T-helper 17 cell (primary cell): Measurements from ENCODE around the gene TOP1. TPM values are rescaled to one million over a fixed set of nuclear protein-coding genes. Genes with fewer than 3 reads are reported as not detected.
A peak's percentile ranks its signal among the peaks of the same experiment; 100 is the strongest.

Experiments
- ATAC-seq: fragments of 150-1000 bp; cut with Tn5 transposase; 2 replicates; pipeline ENCODE4 v1.10.0; 2021; ENCODE audit warnings: mild to moderate bottlenecking, moderate library complexity
- DNase-seq, 3 donors: peaks; one replicate each; pipeline versions ENCODE4 v3.0.0 to v3.0.0-alpha.2; 2020 to 2021
- H3K9me3 ChIP-seq: one replicate; pipeline ENCODE4 v1.7.0; 2013; ENCODE audit warnings: low read length, mild to moderate bottlenecking; ENCODE audit not compliant: control insufficient read depth, poor library complexity, severe bottlenecking
- H3K27ac Mint-ChIP-seq: one replicate; pipeline ENCODE4 v1.8.0; 2022; ENCODE audit warnings: mild to moderate bottlenecking, moderate library complexity, mixed read lengths
- H3K27me3 Mint-ChIP-seq: one replicate; pipeline ENCODE4 v1.8.0; 2022; ENCODE audit warnings: mixed read lengths
- H3K36me3 Mint-ChIP-seq: one replicate; pipeline ENCODE4 v1.8.0; 2022; ENCODE audit warnings: low read depth, mixed read lengths
- H3K4me1 Mint-ChIP-seq: one replicate; pipeline ENCODE4 v1.8.0; 2022; ENCODE audit warnings: mild to moderate bottlenecking, mixed read lengths
- H3K4me3 Mint-ChIP-seq: one replicate; pipeline ENCODE4 v1.8.0; 2022; ENCODE audit warnings: mild to moderate bottlenecking, moderate library complexity, mixed read lengths
- total RNA-seq, 4 donors: library from RNA in 2 of 4; stranded (reverse) in 2 of 4; gene quantifications; one replicate each; pipeline ENCODE4 v1.2.3 and lab custom pipeline; 2022 to 2026

Gene TOP1
- total RNA-seq, 2 donors from 2014 or later: 37.4 to 44.4 TPM

DNA sequence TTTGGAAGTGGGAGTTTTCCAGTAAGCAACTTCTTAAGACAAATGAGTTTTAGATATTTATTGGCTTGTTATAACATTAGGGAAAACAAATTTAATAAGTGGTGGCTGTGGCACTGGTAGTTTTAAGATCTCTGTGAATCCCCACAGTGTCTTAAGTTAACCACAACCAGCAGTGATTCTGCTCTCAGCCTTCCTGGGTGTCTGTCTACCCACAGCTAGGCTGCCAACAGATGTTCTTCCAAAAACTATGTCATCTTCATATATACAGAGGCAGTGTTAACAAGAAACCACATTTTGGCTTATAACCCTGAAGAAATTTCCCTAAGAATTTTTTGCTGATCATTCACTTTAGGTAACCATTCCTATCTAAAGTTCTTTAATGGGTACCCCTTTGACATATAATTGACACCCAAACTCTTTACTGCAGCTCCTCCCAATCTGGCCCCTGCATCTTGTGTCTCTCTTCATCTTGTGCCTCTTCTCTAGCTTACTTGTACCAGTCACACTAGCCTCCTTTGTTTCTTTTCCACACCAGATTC, 52.7 kb downstream of the TOP1 start:
- Mint-ChIP-seq H3K4me3 (no peak overlapping the region), H3K4me1 (peaks cover 37% of the 10 kb centered on the region), H3K27me3 (no peaks in the 10 kb centered on the region), H3K36me3 (peaks cover 17% of the 10 kb centered on the region), H3K27ac (peak overlapping the region; percentile 82)
- ATAC-seq: peak; percentile 80
- no peaks in the 10 kb centered on the region for H3K9me3 ChIP-seq
- no peak for DNase-seq

DNA sequence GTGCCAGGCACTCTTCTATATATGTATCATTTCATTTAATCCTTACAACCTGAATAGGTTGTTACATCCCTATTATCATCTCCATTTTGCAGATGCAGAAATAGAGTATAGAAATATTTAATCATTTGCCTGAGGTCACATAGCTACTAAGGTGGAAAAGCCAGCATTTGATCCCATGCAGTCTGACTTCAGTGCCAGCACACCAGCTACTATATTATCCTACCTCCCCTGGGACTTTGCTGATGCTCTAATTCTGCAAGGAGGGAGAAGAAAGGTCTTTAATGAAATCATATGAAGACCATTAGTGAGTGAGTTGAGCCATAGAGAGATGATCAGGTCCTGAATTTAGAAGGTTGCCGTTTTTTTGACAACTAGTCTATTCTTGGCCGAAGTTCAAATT, 53.7 kb downstream of the TOP1 start:
- DNase-seq (no peak), ATAC-seq (no peak)
- no peaks in the 10 kb centered on the region for H3K9me3 ChIP-seq
- Mint-ChIP-seq H3K36me3 (peaks cover 17% of the 10 kb centered on the region), H3K27ac (peak overlapping the region; percentile 82), H3K27me3 (no peaks in the 10 kb centered on the region), H3K4me1 (peaks cover 38% of the 10 kb centered on the region), H3K4me3 (no peak overlapping the region)

DNA sequence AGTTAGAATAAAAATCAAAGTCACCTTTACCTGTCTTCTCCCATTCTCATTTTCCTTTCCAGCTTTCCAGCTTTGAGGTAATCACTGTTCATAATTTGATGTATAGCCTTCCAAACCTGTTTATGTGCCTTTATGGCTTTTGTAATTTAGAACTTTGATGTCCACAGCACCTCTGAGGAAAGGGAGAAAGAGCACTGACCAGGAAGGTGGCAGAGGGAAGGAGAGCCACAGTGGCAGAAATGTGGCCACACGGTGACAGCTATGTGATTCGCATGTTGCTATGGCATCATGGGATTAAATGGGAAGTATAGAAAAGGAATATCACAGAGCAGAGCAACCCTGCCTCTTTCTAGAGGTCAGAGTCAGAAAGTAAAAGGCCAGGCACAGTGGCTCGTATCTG, 57.0 kb downstream of the TOP1 start:
- no peaks in the 10 kb centered on the region for H3K9me3 ChIP-seq
- no peak for DNase-seq
- H3K27ac Mint-ChIP-seq: peak overlapping the region; percentile 60
- H3K4me1 Mint-ChIP-seq: peaks cover 34% of the 10 kb centered on the region
- H3K4me3 Mint-ChIP-seq: no peak overlapping the region
- ATAC-seq: no peak
- peaks cover 21% of the 10 kb centered on the region for H3K36me3 Mint-ChIP-seq
- H3K27me3 Mint-ChIP-seq: no peaks in the 10 kb centered on the region

DNA sequence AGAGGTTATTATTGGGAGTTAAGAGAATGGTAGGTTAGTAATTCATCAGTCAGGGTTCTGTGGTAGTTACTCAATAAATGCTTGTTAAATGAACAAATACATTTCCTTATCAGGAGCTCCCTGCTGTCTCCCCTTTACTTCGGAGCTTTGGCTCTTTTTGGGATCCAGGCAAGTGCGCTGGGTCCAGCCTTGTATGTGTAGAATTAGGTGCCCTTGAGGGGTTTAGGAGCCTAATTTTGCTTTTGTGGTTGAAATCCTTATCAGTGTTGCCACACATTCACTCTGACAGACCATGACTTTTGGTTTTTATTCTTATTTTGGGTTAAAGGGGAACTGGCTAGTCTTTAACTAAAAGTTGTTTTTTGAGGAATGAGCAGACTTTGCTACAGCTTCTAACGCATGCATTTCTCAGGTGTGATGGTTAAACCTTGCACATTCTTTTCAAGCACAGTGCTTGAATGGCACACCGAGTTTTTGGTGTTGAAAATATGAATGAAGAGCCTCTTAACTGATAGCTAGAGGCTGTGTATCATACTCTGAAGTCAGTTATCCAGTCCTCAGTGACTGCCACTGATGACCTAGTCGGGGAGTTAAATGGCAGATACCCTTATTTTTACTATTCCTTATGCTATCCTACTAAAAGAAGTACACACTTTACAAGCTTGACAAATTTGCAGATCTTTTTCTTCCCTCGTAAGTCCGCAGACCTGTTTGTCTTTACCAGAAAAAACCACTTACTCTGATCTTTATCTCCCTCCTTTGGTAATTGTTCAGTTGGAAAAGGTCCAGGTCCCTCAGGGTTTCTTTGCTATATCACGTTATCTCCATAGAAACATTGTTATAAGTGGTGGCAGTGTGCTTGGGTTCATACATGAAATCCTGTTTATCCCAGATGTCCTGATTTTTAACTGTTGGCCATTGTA, 58.0 kb downstream of the TOP1 start:
- ATAC-seq (peak; percentile 43), DNase-seq (no peak)
- H3K27ac Mint-ChIP-seq: peak overlapping the region; percentile 84
- peaks cover 28% of the 10 kb centered on the region for H3K4me1 Mint-ChIP-seq
- no peaks in the 10 kb centered on the region for H3K27me3 Mint-ChIP-seq
- peaks cover 15% of the 10 kb centered on the region for H3K36me3 Mint-ChIP-seq
- H3K9me3 ChIP-seq: no peaks in the 10 kb centered on the region
- peak overlapping the region; percentile 71 for H3K4me3 Mint-ChIP-seq

DNA sequence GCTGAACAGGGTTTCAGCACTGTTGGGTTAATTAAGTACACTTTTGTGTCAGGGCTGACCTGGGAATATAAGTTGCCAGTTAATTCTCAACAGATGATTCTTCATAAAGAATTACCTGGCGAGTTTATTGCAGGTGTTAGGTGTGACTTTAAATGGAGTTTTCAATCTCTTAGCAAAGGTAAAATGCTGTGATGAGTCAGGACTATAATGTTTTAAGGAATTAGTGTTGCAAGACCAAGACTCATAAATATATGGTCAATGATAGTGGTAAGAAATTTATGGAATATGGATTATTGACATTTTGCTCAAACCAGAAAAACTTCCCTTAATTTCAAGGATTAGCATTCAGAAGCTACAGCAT, 58.7 kb downstream of the TOP1 start:
- Mint-ChIP-seq H3K4me1 (peaks cover 24% of the 10 kb centered on the region), H3K36me3 (peaks cover 15% of the 10 kb centered on the region), H3K4me3 (peak overlapping the region; percentile 71), H3K27me3 (no peaks in the 10 kb centered on the region), H3K27ac (peak overlapping the region; percentile 84)
- no peaks in the 10 kb centered on the region for H3K9me3 ChIP-seq
- ATAC-seq (no peak), DNase-seq (no peak)

DNA sequence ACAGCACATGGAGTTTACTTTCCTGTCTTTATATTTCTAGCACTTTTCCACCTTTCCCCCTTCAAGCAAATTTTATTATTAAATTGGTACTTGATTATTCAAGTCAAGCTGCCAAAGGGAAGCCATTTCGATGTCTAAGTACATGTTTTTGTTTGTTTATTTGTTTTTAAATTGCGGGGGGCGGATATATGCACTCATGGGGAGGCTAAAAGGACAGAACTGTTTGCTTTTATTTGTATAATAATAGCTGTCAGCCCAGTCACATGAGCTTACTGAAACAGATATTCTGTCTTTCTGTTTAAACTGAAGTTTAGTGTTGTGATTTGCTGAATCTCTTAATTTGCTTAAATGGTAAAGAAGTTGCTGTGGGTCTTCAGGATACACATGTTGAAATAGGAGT, 59.2 kb downstream of the TOP1 start:
- DNase-seq (no peak), ATAC-seq (no peak)
- H3K4me1 Mint-ChIP-seq: peaks cover 24% of the 10 kb centered on the region
- H3K4me3 Mint-ChIP-seq: no peak overlapping the region
- H3K9me3 ChIP-seq: no peaks in the 10 kb centered on the region
- no peaks in the 10 kb centered on the region for H3K27me3 Mint-ChIP-seq
- peaks cover 15% of the 10 kb centered on the region for H3K36me3 Mint-ChIP-seq
- peak overlapping the region; percentile 84 for H3K27ac Mint-ChIP-seq

DNA sequence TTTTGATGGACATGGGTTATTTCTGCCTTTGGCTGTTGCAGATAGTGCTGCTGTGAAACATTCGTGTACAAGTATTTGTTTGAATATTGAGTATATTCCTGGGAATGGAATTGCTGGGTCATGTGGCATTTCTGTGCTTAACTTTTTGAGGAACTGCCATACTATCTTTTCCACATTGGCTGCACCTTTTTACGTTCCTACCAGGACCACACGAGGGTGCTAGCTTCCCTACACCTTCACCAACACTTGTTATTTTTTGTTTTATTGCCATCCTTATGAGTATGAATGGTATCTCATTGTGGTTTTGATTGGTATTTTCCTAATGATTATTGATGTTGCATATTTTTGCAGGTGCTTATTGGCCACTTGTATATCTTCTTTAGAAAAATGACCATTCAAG, 60.9 kb downstream of the TOP1 start:
- peaks cover 14% of the 10 kb centered on the region for H3K36me3 Mint-ChIP-seq
- H3K27ac Mint-ChIP-seq: peak overlapping the region; percentile 43
- H3K4me1 Mint-ChIP-seq: peaks cover 23% of the 10 kb centered on the region
- no peaks in the 10 kb centered on the region for H3K27me3 Mint-ChIP-seq
- no peak overlapping the region for H3K4me3 Mint-ChIP-seq
- H3K9me3 ChIP-seq: no peaks in the 10 kb centered on the region
- no peak for DNase-seq
- no peak for ATAC-seq

DNA sequence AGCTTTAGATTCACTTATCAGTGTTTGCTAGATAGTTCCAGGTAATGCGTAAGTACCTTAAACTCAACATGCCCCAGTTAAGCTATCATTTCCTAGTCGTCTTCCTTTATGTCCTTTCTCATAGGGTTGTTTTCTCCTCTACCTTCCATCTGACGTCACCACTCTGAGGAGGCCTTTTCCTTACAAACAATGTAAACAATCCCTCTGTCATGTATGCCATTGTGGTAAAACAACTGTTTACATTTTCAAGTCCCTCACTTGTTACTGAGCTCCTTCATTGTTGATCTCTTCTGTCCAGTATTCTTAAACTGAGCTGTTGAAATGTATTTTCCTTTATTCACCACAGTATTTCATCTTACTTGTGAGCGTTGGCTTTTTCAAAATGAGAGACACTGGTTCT, 63.3 kb downstream of the TOP1 start:
- Mint-ChIP-seq H3K27me3 (no peaks in the 10 kb centered on the region), H3K4me3 (no peak overlapping the region), H3K4me1 (peaks cover 15% of the 10 kb centered on the region), H3K36me3 (peaks cover 10% of the 10 kb centered on the region), H3K27ac (peak overlapping the region; percentile 68)
- no peak for DNase-seq
- H3K9me3 ChIP-seq: no peaks in the 10 kb centered on the region
- no peak for ATAC-seq

DNA sequence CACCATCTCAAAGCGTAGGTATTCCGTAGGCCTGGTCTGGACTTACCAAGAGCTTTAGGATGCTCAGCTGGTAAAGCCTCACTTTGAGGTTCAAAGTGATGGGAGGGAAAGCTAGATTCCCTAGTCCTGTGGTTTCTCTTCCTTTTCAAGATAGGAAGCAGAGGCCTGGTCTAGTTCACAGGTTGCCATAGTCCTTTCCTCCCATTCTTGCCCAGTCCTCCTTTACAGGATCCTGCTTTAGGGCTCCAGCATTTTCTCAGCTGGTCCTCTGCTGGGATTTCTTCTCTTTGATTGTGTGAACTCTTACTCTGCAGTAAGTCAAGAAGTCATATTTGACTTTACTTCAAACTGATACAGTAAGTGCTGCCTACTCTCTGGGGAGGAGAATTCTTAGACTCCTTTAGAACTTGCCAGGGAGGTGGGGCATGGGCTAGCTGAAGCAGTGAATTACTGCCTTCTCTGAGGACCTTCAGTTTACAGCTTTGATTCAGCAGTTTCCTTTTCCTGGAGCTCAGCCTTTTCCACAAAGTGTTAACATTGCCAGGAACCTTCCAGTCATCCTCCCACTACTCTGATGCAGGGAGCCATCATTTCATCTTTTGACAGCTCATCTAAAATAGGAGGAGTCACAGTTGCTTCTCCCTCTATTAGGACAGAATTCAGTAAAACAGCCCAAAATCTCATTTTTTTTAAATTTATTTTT, 65.9 kb downstream of the TOP1 start:
- DNase-seq: no peak
- Mint-ChIP-seq H3K4me3 (no peak overlapping the region), H3K27me3 (no peaks in the 10 kb centered on the region), H3K36me3 (peaks cover 13% of the 10 kb centered on the region), H3K4me1 (peaks cover 10% of the 10 kb centered on the region), H3K27ac (no peak overlapping the region)
- ATAC-seq: peak; percentile 7
- no peaks in the 10 kb centered on the region for H3K9me3 ChIP-seq

DNA sequence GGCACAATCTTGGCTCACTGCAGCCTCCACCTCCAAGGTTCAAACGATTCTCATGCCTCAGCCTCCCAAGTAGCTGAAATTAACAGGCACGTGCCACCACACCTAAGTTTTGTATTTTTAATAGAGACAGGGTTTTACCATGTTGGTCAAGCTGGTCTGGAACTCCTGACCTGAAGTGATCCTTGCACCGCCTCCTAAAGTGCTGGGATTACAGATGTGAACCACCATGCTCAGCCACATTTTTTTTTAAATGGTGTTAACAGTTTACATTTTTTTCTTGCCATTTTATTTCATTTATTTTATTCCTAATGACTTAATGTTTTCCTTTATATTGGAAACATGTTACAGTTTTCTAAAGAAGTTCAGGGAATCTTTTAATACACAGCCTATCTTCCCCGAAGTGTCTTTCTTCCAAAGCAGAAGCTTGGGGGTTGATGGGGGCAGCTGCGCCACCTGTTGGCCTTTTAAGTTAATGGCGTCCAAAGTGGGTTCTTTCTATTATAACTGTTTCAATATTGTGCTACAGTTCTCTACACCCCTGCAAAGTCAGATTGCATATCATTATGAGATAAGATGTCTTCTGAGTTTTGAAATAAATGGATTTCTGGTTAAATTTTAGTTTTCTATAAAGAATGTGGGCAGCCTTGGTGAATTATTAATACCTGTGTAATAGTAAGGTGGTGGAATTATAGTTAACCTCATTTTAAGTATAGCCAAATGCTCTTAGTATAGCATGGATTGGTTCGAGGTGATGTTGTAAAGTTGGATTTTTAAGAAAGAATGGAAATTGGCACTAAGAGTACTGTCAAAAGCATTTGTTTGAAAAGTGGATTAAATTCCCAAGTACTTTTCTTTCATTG, 66.7 kb downstream of the TOP1 start:
- peaks cover 8% of the 10 kb centered on the region for H3K4me1 Mint-ChIP-seq
- no peaks in the 10 kb centered on the region for H3K27me3 Mint-ChIP-seq
- ATAC-seq (peak; percentile 73), DNase-seq (peak; percentile 22 to 23 (median 22))
- H3K9me3 ChIP-seq: no peaks in the 10 kb centered on the region
- peaks cover 12% of the 10 kb centered on the region for H3K36me3 Mint-ChIP-seq
- H3K4me3 Mint-ChIP-seq: peak overlapping the region; percentile 3
- H3K27ac Mint-ChIP-seq: no peak overlapping the region

DNA sequence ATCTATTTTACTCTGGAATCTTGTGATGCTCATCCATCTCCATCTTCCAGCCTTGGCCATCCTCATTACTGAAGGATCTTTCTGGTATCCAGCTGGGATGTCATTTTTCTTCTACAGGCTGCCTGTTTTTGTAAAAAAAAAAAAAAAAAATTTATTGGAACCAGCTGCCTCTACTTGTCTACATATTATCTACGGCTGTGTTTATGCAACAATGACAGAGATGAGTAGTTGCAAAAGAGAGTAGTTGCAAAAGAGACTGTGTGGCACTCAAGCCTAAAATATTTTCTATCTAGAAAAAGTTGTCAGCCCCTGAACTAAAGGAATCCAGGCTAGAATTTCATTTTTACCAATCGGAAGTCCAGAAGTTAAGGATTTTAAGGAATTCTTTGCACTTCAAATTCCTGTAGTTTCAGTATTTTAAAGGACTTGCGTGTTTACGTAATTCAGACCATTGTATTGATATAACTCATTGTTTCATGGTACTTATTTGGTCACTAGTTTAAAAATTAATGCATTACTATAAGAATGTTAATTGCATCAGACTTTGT, 70.2 kb downstream of the TOP1 start:
- ATAC-seq (no peak), DNase-seq (no peak)
- H3K4me1 Mint-ChIP-seq: peaks cover 5% of the 10 kb centered on the region
- H3K9me3 ChIP-seq: no peaks in the 10 kb centered on the region
- H3K27me3 Mint-ChIP-seq: no peaks in the 10 kb centered on the region
- H3K27ac Mint-ChIP-seq: no peak overlapping the region
- H3K4me3 Mint-ChIP-seq: no peak overlapping the region
- peaks cover 13% of the 10 kb centered on the region for H3K36me3 Mint-ChIP-seq

DNA sequence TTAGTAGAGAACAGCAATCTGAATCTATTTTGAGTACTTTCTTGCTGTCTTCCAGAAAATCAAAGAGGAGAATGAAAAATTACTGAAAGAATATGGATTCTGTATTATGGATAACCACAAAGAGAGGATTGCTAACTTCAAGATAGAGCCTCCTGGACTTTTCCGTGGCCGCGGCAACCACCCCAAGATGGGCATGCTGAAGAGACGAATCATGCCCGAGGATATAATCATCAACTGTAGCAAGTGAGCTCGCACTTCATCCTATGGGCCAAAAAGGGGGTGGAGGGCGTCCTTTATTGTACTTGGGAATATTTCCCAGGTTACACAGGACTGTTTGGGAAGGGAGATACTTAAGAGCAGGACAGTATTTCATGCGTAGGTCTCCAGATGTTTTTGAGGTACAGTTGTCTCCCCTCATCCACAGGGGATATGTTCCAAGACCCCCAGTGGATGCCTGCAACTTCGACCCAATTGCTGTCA, 71.4 kb downstream of the TOP1 start:
- Mint-ChIP-seq H3K36me3 (peaks cover 17% of the 10 kb centered on the region), H3K27ac (peak overlapping the region; percentile 53), H3K27me3 (no peaks in the 10 kb centered on the region), H3K4me1 (peaks cover 9% of the 10 kb centered on the region), H3K4me3 (peak overlapping the region; percentile 58)
- DNase-seq: no peak
- no peak for ATAC-seq
- H3K9me3 ChIP-seq: no peaks in the 10 kb centered on the region
